Measurements from ENCODE around the gene PHF21B.

DNA sequence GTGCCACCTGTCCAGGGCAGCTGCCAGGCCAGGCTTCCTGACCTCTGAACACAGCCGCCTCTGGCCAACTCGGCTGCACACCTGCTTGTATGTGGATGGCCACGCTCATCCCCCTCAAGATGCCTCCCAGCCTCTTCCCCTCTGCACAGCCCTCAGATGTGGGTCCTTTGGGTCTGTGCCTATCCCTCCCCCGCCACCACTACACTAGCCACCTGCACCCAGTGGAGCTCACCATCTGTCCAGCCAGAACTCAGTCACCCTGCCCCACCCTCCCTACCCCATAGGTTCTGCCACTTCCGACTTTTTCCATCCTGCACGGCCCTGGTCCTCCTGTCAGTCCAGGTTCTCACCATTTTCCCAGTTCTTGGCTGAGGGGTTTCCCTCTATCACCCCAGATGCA, 44.6 kb downstream of the PHF21B start:
- TF ChIP-seq, protein P1, sequence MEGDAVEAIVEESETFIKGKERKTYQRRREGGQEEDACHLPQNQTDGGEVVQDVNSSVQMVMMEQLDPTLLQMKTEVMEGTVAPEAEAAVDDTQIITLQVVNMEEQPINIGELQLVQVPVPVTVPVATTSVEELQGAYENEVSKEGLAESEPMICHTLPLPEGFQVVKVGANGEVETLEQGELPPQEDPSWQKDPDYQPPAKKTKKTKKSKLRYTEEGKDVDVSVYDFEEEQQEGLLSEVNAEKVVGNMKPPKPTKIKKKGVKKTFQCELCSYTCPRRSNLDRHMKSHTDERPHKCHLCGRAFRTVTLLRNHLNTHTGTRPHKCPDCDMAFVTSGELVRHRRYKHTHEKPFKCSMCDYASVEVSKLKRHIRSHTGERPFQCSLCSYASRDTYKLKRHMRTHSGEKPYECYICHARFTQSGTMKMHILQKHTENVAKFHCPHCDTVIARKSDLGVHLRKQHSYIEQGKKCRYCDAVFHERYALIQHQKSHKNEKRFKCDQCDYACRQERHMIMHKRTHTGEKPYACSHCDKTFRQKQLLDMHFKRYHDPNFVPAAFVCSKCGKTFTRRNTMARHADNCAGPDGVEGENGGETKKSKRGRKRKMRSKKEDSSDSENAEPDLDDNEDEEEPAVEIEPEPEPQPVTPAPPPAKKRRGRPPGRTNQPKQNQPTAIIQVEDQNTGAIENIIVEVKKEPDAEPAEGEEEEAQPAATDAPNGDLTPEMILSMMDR (IDR thresholded peaks at IDR 0.05), result no peak
- TF ChIP-seq POLR2A (IDR thresholded peaks at IDR 0.05), result no peak
